K562 (cell line): Measurements from ENCODE around the gene STX1B. TPM values are rescaled to one million over a fixed set of nuclear protein-coding genes. Genes with fewer than 3 reads are reported as not detected.

Experiments used
- BCOR ChIP-seq: fragments of 450-650 bp; IDR thresholded peaks from 2 replicates; pipeline ENCODE4 v1.6.1; 2016
- KDM1A ChIP-seq, 2 experiments: fragments of 450-650 bp; IDR thresholded peaks; 2 replicates each; pipeline ENCODE4 v1.6.1; 2016; ENCODE audit warnings: mild to moderate bottlenecking in 2 of 2
- RFX7 ChIP-seq: fragments of 250-450 bp; sonication (Bioruptor Pico); IDR thresholded peaks from 2 replicates; pipeline ENCODE4 v1.5.1; 2021; ENCODE audit warnings: mild to moderate bottlenecking
- RREB1 ChIP-seq: fragments of 250-450 bp; sonication (Bioruptor Pico); IDR thresholded peaks from 2 replicates; pipeline ENCODE4 v1.4.0; 2020
- ZNF449 ChIP-seq: fragments of 250-450 bp; sonication (Bioruptor Pico); IDR thresholded peaks from 2 replicates; pipeline ENCODE4 v1.8.0; 2022; ENCODE audit warnings: moderate library complexity, mild to moderate bottlenecking, inconsistent platforms
- polyA plus RNA-seq, 8 experiments: library from polyadenylated mRNA; depleted of rRNA in 4 of 8; stranded (reverse) in 5 of 8; unstranded in 3 of 8; fragments of >200 nt; fragmentation: Nextera tagmentation in 2 of 8; fragmentation: Illumina TruSeq in 1 of 8; extraction: Ambion mirVana in 2 of 8; extraction: Trizol in 1 of 8; gene quantifications; 2 replicates each; pipeline versions ENCODE4 v1.2.1 to v1.2.3, GENCODE V29; 2011 to 2014; ENCODE audit warnings: inconsistent platforms in 1 of 8, missing spikeins in 1 of 8
- total RNA-seq, 7 experiments: library from RNA; depleted of rRNA in 6 of 7; stranded (reverse); fragments of >200 nt in 6 of 7; fragmentation: Illumina TruSeq in 2 of 7; extraction: Trizol in 2 of 7; gene quantifications; 2 replicates each; pipeline versions ENCODE4 v1.2.1 to v1.2.3, GENCODE V29; 2011 to 2021; ENCODE audit warnings: low replicate concordance in 1 of 7

STX1B gene
- total and polyA plus RNA-seq, 9 of the 15 experiments (the other 6 are each of a cell fraction or from before 2014, with no cell fraction given): 0.07 to 2.5 (median 0.86) TPM

GRCh38 chr16:30996324-30996984 is 14.0 kb downstream of the STX1B start (continued):
- TF ChIP-seq RFX7 (CRISPR knock-in tag) (no peak), KDM1A (IDR thresholded peaks at IDR 0.05) (peak in 1 of 2 experiments; percentile 35; a peak in 1 of 4 replicates), ZNF449 (CRISPR knock-in tag) (no peak), BCOR (peak; percentile 78), RREB1 (CRISPR knock-in tag) (peak; percentile 20; the same call in 1 of the 2 replicates)
